HG03521 (cell line): ENCODE data around the gene ERICH4.

Experiments used
- ATAC-seq: cut with Tn5 transposase; IDR thresholded peaks from one replicate; pipeline ENCODE4 v1.9.1; 2021; ENCODE audit warnings: mild to moderate bottlenecking, moderate library complexity; ENCODE audit not compliant: unreplicated experiment

Gene ERICH4

GRCh38 chr19:41413947-41414346, 29.0 kb upstream of the ERICH4 start:
- ATAC-seq = no peak

GRCh38 chr19:41414461-41414860, 28.5 kb upstream of the ERICH4 start:
- no peak for ATAC-seq

- ATAC-seq = no peak
These were observed 27.8 kb upstream of the ERICH4 start for GRCh38 chr19:41415154-41415571.

GRCh38 chr19:41416194-41416674, 26.7 kb upstream of the ERICH4 start:
- ATAC-seq = no peak

- no peak for ATAC-seq
These were observed 22.7 kb upstream of the ERICH4 start for GRCh38 chr19:41420101-41420880.

- ATAC-seq = no peak
These were observed 21.6 kb upstream of the ERICH4 start for GRCh38 chr19:41421314-41421713.

GRCh38 chr19:41421973-41422372, 21.0 kb upstream of the ERICH4 start:
- ATAC-seq = no peak

- no peak for ATAC-seq
These were observed 20.5 kb upstream of the ERICH4 start for GRCh38 chr19:41422456-41422855.

- no peak for ATAC-seq
These were observed 20.0 kb upstream of the ERICH4 start for GRCh38 chr19:41422955-41423354.

- ATAC-seq = no peak
These were observed 18.4 kb upstream of the ERICH4 start for GRCh38 chr19:41424335-41425173.

GRCh38 chr19:41425174-41426115, 17.5 kb upstream of the ERICH4 start:
- ATAC-seq = no peak

GRCh38 chr19:41426116-41426841, 16.7 kb upstream of the ERICH4 start:
- ATAC-seq = no peak

GRCh38 chr19:41426952-41427646, 15.9 kb upstream of the ERICH4 start, which contains the start of gene B3GNT8:
Gene B3GNT8 (minus strand): TSS chr19:41427374. CDS start chr19:41426778, 596 bp downstream.
- no peak for ATAC-seq

- no peak for ATAC-seq
These were observed 15.1 kb upstream of the ERICH4 start for GRCh38 chr19:41427647-41428480.

- ATAC-seq = no peak
These were observed 14.5 kb upstream of the ERICH4 start for GRCh38 chr19:41428481-41428859.

GRCh38 chr19:41430922-41431321, 12.0 kb upstream of the ERICH4 start:
- no peak for ATAC-seq

GRCh38 chr19:41431426-41432386, 11.2 kb upstream of the ERICH4 start:
- no peak for ATAC-seq
